UCSD-AML1 (cell line): ENCODE results near the gene PRODH.
"Not testable (repeated sequence)": the region's sequence is repeated elsewhere in the genome, so short reads cannot be mapped to it uniquely, and the experiment has no call there.

Experiments
- DNase-seq: peaks from one replicate; lab custom pipeline; 2025; ENCODE audit not compliant: unreplicated experiment; lab: John Stamatoyannopoulos, UW

PRODH gene

DNA sequence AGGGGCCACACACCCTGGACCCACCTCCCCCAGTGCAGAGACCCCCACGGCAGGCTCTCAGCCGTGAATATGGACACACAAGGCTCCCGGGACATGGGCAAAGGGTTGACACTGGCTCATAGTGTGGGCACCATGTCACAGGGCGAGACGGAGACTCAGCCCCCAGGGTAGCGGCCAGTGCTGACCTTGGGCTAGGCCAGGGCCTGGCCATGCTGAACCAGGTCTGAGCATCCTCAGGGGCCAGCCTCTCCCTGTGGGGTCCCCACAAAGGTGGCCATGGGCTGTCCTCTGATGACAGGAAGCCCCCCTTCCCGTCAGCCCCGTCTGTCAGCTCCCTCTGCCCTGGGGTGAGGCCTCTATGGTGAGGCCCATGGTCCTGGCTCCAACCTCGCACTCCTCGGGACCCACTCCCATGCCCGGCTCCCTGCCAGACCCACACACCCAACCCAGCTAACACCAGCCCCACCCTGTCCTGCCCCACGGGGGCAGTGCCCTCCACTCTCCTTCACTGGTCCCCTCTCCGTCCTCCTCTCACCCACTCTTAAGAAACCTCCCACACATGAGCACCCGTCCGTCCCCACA lies 19.0 kb upstream of the PRODH start:
- no peak for DNase-seq

DNA sequence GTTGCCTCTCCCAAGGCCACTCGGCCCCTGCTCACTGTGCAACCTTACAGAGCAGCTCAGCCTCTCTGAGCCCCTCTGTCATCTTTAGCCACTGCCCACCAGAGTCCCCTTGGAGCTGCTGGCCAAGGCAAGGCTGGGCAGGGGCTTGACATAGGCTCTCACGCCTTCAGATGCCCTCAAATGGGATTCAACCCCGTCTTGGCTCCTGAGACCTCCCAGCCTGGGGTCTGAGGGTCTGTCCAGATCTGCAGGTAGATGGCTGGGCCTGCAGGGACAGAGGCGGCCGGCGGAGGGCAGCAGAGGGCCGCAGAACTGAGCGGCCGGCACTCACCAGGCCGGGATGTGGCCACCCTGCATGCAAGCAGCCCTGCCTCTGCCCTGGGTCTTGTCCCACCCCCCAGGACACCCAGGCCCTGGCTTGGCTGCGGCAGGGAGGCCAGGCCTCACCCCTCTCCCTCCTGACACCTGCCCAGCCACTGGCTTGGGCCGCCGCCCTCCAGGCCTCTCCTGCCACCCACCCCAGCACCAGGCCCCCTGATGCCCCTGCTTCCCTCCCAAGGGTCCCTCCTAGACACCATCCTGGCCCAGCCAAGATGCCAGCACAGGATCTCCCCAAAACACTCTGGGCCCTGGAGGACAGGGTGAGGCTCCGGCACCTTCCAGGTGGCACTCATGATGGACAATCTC lies 18.4 kb upstream of the PRODH start:
- peak; percentile 62 for DNase-seq

DNA sequence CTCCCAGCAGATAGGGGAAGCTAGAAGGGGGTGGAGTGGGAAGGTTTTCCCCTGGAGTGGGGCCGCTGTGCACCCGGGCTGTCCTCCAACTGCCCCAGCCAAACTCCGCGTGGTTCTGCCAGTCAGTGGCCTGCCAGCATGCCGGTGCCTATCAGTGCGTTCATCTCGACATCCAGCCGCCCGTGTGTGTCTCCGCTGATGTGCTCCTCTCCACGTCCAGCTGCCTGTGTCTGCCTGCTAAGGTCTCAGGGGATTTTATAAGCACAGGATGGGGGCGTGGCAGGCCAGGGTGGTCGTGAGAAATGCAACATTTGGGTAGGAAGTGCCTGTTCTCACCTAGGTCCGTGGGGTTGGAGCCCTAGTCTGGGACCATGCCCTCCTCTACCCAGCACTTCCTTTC lies 17.0 kb upstream of the PRODH start:
- DNase-seq = not testable (repeated sequence)

DNA sequence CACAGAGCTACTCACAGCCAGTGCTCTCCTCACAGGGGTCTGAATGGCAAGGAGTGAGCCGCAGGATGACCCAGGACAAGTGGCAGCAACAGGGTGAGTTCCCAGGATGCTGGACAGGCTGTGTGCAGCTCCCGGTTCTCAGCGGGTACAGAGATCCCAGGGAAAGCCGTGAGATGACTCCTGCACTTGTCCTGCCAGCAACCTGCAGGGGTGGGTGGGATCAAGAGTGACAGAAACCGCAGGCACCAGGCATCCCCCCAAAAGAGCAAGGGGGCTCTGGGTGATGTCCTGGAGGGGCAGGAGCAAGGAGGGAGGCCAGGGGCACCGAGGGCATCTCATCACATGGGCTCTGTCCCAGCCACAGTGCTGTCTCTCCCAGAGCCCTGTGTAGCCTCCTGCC lies 15.9 kb upstream of the PRODH start:
- DNase-seq = no peak

DNA sequence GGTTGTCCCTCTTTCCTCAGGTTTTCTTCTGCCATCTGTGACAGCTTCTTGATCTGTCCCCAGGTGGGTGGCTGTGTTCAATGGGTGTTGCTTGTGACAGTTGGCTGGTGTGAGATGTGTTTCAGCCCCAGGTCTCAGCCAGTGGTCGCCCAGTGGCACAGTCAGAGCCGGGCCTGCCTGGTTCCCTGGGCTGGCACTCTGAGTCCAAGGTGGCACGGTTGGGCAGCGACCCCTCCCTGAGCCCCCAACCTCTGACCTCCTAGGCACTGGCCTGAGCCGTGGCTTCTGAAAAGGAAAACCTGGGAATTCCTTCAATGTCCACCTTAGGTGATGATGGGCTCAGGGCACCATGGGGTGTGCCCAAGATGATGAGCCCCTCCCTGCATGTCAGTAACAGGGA lies 14.0 kb upstream of the PRODH start:
- DNase-seq = no peak

DNA sequence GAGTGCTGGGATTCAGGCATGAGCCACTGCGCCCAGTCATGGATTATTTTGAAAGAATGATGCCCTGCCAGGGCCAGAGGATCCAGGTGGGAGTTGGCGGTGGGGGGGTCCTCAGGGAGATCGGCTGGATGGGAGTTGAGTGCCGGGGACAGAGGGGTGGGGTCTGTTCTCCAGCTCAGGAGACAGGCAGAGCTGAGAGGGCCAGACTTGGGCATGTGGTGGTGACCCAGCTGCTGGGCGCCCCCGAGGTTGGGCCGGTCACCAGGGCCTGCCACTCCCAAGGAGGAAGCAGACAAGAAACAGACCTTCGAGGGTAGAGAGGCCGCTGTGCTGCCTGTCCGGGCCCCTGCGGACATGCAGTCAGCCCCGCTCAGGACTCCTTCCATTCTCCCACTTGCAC lies 11.8 kb upstream of the PRODH start:
- no peak for DNase-seq

DNA sequence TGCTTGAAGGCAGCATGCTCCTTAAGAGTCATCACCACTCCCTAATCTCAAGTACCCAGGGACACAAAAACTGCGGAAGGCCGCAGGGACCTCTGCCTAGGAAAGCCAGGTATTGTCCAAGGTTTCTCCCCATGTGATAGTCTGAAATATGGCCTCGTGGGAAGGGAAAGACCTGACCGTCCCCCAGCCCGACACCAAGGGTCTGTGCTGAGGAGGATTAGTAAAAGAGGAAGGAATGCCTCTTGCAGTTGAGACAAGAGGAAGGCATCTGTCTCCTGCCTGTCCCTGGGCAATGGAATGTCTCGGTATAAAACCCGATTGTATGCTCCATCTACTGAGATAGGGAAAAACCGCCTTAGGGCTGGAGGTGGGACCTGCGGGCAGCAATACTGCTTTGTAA lies 11.0 kb upstream of the PRODH start:
- DNase-seq = not testable (repeated sequence)

DNA sequence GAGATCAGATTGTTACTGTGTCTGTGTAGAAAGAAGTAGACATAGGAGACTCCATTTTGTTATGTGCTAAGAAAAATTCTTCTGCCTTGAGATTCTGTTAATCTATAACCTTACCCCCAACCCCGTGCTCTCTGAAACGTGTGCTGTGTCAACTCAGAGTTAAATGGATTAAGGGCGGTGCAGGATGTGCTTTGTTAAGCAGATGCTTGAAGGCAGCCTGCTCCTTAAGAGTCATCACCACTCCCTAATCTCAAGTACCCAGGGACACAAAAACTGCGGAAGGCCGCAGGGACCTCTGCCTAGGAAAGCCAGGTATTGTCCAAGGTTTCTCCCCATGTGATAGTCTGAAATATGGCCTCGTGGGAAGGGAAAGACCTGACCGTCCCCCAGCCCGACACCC lies 2.6 kb upstream of the PRODH start:
- DNase-seq = not testable (repeated sequence)

DNA sequence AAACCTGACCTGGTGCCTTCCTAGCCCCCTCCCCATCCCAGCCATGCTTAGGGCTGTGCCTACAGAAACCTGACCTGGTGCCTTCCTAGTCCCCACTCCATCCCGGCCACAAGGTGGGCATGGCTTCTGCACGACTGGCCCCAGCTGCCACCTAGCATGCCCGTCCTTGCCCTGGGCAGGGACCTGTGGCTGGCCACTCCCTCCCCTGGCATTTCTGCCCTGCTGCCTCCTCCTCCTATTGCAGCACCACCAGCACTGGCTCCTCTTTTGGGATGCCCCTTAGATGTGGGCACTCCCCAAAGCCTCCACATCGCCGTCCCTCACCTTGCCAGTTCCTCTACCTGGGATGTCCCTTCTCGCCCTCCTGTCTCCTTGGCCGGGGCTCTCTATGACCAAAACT lies 1.4 kb downstream of the PRODH start:
- DNase-seq = not testable (repeated sequence)

DNA sequence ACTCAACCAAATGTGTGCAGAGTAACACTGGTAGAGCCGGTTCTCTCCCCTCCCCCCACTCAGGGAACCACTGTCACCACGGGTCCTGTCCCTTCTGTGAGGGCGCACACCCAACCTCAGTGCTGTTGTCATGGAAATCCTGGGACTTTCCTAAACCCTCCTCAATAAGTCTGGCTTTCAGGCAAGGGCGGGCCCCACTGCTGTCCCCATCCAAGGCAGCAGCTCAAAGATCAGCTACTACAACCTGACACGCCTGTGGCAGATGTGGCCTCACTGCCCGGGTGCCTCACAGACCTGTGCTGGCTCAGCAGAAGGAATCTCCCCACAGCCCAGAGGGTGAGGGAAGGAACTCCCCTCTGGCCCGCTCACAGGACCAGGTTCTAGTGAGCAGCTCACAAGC lies 2.2 kb downstream of the PRODH start:
- no peak for DNase-seq

DNA sequence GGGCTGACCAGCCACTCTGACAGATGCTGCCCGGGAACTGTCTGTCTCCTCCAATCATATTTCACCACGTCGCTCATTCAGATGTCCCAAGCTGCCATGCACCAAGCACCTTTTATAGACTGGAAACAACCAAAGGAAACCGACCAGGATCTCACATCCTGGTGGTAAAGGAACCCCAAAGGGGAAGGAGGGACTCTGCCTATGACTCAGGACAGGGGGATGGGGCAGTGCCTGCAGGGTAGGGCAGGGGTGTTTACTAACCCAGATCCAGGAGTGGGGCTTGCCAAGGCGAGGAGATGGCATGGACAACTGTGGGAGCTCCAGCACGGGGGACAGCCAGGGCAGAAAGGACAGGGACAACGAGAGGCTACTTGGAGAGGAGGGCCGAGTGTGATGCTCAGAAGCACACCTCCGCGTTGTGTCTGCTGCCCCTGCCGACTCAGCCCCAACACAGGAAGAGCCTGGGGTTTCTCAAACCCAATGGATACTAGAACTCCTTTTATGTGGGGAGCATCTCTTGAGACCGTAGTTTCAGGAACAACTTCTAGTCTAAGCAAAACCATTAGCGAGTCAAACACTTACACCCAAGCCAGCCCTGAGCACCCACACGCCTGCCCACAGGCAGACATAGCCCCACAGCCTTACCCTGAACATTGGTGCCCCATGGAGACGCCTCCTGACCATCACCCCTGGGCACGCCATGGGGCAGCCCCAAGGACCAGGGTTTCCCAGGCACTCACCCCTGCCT lies 4.0 kb downstream of the PRODH start:
- DNase-seq = no peak

DNA sequence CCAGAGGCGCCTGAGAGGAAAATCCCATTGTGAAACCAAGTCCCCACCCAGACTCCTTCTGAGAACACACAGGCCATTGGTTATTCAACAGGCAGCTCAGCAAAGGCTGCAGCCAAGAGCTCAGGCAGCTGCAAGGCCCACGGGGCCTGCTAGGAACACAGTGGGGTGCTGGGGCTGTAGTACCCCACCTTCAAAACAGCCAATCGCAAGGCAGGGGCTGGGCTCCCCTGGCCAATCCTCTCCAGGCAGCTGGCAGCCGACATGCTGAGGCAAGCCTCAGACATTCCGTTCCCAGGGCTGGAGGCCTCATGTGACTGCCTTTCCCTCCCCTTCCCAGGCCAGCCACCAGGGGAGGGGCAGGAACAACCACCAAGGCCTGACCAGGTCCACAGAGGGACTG lies 6.6 kb downstream of the PRODH start:
- DNase-seq = no peak

DNA sequence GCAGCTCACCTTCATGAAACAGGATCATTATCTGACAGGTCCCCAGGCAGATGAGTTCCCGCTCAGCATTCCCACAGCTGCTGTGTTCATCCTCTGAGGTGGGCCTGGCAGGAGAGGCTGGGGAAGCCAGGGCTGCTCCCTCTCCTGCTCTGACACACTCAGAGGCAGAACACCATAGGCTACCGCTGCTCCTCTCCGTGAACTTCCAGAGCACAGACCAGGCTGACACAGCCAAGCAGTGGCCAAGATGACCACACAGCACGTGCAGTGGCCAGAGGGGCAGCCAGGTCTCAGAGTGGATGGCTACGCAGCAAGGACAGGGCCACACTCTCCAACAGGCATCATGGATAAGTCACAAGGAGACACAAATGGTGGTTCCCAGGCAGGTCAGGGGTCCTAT lies 8.5 kb downstream of the PRODH start:
- DNase-seq = no peak

DNA sequence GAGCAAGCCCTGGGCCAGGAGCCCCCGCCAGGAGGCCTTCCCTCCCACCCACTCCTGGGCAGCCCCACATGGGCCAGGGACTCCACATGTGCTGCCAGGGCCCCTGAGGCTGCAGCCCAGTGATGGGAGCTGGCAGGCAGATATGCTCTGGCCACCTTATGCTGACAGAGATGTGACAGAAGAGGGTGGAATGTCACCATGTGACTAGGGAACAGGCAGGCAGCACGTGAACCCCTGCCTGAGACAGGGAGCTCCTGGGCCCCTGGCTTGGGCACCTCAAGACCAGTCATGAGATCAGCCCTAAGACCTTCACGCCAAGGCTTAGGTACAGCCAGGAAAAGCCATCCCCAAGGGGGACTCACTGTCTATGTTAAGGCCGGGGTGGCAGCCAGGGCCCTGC lies 9.1 kb downstream of the PRODH start:
- DNase-seq = no peak

DNA sequence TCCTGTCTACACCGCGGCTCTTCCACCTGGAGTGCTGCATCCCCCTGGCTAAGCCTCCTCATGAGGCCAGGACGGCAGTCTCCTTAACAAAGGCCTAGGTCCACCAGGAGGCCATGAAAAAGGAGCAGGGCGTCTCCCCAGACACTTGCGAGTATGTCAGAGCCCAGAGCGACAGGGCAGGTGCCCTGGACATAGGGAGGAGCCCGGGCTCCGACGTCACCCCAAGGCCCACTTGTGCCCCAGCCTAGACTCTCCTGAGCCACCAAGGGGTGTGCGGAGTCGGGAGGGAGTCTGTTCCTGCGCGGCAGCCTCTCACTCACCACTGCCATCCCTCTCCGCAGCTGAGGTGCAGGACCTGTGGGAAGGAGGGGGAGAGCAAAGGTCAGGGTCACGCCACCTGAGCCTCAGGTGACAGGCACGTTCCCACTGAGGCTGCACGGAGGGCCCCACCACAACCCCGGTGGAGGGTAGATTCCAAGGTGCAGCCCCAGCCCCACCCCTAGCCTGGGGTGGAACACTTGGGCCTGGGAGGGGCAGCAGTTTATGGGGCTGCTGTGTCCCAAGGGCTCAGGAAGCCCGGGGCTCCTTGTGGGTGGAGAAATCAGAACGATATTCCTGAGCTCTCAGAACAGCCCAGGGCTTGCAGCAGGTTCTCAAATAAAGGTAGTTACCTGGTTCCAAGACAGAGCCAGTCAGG lies 10.6 kb downstream of the PRODH start:
- DNase-seq = no peak

DNA sequence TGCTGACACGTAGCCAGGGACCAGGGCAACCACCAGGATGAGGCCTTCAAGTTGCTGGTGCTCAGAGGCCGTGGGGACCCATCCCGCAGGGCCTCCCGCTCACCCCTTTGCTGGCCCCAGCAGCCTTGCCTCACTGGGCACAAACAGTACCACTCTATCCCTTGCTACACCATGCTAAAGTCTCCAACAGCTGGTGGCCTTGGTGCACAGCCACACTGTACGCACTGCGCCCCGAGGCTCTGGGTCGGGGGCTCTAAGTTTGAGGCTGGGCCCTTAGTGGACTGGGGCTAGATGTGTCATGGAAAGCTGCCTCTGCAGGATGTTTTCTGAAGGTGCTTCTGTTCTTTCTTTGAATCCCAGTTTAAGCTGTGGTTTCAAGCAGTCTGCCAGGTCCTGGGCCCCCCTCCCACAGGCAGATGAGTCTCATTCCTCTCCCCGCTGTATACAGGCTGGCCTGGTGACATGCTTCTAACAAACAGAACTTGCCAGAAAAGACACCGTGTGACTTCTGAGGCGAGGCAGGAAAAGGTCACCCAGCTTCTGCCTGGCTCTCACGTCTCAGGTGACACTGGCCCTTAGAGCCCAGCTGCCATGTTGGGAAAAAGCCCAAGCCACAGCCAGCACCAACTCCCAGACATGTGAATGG lies 15.7 kb downstream of the PRODH start:
- DNase-seq = not testable (repeated sequence)

DNA sequence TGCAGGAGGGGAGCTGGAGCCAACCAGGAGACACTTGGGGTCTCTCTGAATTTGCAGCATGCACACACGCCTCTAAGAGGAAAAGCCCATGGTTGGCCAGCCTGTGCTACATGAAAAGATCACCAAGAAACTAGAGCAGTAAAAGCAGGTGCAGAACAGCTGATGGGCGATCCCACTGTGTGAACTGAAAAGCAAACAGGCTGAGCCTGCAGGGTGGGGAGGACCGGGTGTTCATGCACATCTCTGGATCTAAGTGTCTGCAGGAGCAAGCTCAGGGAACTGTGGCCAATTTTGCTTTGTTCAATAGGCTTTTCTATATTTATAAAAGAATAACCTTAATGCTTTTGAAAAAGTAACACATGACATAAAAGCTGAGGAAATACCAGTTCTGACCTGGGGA lies 18.3 kb downstream of the PRODH start:
- not testable (repeated sequence) for DNase-seq

DNA sequence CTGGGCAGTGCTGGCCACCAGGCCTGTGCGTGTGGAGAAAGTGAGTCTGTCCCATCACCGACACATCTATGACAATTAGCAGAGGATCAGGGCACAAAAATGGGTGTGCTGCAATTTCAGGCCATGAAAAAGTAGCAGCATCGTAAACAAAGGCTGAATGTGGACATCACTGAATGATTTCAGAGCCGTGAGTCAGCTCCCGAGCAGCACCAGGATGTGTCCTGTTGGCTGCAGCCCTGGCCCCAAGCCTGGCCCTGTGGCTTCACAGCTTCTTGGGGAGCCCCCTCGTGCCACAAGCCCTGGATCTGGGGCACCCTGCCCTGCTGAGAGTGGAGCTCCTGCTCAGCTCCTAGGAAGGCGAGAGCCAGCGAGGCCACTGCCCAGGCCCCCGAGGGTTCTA lies 20.5 kb downstream of the PRODH start:
- not testable (repeated sequence) for DNase-seq

DNA sequence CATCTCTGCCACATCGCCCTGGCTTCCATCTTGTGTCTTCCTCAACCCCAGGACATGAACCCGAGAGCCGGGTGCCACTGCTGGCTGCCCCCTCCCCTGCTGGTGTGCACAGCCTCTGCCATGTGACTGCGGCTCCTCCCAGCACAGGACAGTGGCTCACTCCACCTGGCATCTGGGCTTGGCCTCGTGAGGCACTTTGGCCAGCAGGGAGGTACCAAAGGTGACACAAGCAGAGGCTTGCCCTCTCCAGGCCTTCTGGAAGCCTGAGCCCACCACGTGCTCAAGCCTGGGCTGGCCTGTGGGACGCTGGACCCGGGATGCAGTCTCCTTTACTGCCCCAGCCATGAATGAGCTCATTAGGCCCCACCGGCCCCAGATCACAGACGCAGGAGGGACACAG lies 21.5 kb downstream of the PRODH start:
- not testable (repeated sequence) for DNase-seq

DNA sequence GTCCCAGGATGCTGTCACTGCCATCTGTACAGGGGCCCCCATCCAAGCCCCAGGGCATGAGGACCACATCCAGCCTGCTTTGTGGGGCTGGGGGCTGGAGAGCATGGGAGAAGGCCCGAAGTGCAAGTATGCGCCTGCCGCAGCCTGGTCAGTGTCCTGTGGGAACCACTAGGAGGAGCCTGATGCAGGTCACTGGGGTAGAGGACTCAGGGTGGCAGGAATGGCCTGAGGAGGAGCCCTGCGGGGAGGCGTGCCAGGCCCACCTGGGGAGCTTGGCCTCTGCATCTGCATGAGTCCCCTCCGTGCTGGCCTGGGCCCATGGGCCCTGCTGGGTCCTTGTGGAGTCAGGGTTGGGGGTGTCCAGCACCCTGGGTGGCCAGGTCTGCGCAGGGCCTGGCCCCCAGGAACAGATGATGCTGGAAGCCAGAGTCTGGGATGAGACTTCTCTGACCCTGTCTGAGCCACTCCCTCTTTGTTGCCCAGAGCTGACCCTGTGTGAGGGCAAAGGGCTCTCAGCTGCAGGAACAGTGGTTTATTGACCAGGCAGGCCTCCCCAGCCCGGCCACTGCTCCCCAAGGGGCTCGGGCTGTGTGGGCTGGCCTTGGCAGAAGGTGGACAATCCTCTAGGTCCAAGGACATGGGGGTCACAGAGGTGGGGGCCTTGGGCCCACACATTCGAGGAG lies 23.7 kb downstream of the PRODH start:
- DNase-seq = not testable (repeated sequence)

DNA sequence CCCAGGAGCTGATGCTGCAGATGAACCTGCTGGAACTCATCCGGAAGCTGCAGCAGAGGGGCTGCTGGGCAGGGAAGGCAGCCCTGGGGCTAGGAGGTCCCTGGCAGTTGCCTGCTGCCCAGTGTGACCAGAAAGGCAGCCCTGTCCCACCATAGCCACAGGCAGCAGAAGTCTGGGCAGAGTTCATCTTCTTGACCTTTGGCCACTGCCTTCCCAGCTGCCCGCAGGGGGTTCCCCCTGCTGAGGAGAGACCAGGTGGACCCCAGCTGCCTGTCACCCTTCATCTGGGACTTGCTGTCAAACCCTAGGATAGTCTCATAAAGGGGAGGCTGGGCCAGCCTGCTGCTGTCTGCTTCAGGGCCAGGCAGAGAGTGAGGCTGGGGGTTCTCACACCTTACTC lies 24.6 kb downstream of the PRODH start:
- DNase-seq = not testable (repeated sequence)
